ENCODE results near the gene MESP2.

Gene MESP2

DNA sequence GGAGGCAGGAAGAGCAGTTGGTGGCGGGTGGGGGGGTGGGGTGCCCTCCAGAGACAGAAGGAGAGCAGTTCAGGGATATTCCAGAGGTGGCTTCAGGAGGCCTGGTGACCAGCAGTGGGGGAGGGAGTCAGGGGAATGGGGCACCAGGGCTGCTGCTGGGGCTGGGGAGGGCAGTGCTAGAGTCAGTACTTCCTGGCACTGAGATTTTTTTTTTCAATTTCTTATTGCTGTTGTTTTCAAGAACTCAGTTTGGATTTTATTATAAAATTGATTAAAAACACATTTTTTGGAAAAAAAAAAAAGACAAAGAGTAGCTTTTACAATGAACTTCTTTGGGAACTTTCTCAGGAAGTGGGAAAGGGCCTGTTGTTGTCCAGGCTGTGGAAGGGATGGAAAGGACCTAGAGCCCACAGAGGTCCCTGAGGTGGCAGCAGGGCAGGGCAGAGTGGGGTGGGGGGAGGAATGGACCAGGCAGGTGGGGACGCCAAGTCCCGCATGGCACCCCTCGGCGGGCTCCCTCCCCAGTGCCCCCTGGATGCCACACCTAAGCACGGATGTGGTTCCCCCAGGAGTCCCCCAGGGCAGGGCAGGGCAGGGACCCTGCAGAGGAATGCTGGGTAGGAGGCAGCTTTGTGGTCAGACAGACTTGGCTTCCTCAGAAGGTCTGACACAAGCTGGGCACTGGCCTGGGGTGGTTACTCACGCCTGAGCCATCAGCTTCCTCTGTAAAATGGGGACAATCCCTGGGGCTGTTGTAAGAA, 47.0 kb downstream of the MESP2 start:
- TF ChIP-seq, protein P1, sequence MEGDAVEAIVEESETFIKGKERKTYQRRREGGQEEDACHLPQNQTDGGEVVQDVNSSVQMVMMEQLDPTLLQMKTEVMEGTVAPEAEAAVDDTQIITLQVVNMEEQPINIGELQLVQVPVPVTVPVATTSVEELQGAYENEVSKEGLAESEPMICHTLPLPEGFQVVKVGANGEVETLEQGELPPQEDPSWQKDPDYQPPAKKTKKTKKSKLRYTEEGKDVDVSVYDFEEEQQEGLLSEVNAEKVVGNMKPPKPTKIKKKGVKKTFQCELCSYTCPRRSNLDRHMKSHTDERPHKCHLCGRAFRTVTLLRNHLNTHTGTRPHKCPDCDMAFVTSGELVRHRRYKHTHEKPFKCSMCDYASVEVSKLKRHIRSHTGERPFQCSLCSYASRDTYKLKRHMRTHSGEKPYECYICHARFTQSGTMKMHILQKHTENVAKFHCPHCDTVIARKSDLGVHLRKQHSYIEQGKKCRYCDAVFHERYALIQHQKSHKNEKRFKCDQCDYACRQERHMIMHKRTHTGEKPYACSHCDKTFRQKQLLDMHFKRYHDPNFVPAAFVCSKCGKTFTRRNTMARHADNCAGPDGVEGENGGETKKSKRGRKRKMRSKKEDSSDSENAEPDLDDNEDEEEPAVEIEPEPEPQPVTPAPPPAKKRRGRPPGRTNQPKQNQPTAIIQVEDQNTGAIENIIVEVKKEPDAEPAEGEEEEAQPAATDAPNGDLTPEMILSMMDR (IDR thresholded peaks at IDR 0.05), result no peak
- no peak for TF ChIP-seq ZFX (IDR thresholded peaks at IDR 0.05; ENCODE audit: borderline replicate concordance)
- no peak overlapping the region for H3K27ac ChIP-seq

DNA sequence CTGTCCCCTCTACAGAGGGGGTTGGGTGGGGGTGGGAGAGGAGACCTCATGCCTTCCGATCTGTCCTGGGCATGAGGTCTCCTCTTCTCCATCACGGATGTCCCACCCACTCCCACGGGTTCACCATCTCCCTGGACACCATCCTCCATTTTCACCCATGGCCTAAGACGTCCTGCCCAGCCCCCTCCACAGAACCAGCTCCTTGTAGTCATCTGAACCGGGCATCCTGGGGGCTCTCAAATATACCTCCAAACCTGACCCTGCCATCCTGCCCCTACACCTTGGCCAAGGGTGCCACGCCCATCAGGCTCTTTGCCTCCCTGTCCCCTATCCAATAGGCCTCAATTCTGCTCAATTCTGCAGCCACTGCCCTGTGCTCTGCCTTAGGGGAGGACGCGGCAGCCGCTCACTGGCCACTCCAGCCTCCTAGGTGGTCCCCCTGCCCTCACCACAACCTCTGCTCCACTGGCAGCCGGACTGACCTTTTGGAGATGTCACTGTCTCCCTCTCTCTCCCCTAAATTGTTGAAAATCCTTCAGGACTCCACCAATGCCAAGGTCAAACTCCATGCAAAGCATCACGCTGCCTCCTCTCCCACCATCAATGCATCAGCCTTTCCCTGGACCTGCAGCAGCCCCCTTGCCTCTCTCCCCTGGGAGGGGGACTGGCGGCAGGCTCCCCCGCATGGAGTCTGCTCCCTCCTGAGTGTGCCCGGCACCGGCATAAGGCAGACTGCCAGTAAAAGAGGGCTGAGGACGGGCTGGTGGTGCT, 47.9 kb downstream of the MESP2 start:
- TF ChIP-seq, protein P1 (IDR thresholded peaks at IDR 0.05), result no peak
- no peak overlapping the region for H3K27ac ChIP-seq

DNA sequence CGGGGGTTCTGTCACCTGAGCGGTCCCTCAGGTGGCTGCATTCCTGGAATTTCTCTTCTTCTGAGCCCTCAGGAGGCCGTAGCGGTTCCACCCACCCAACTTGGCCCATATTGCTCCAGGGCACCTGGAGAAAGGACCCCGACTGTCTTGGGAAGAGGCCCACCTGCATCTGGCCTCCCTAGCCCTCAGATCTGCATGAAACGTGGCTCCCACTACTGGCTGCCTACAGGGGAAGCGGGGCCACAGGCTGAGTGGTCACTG, 48.4 kb downstream of the MESP2 start:
- TF ChIP-seq, protein P1 (IDR thresholded peaks at IDR 0.05), result no peak
- no peak for TF ChIP-seq ZFX (IDR thresholded peaks at IDR 0.05; ENCODE audit: borderline replicate concordance)
- H3K27ac ChIP-seq, result no peak overlapping the region

DNA sequence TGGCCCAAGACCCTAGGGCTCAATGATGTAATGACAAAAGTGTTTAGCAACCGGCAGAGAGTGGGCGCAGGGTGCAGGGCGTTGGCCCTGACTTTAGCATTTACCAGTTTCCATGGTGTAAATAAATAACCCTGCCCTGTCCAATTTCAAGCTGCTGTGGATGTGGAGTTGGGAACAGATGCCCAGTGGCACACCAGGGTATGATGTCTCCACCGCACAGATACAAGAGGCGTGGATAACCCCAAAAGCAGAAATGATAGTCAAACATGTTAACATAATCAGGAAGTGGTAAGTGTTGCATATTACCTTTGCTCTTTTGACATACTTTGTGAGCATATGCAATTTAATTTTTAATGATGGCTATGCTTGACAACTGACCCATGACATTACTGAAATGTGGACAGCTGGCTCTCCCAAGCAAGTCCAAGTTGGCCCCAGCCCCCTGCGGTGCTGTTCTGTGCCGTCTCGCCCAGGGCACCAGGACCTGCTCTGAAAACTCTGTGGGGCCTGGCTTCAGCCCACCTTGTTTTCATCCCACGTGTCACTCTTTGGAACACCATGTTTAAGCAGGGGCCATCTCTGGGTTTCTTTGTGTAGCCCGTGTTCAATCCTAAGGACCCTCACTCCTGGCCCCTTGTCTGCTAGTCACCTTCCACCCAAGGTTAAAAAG, 49.3 kb downstream of the MESP2 start:
- TF ChIP-seq, protein P1 (IDR thresholded peaks at IDR 0.05), result no peak
- no peak for TF ChIP-seq ZFX (IDR thresholded peaks at IDR 0.05; ENCODE audit: borderline replicate concordance)
- no peak overlapping the region for H3K27ac ChIP-seq

DNA sequence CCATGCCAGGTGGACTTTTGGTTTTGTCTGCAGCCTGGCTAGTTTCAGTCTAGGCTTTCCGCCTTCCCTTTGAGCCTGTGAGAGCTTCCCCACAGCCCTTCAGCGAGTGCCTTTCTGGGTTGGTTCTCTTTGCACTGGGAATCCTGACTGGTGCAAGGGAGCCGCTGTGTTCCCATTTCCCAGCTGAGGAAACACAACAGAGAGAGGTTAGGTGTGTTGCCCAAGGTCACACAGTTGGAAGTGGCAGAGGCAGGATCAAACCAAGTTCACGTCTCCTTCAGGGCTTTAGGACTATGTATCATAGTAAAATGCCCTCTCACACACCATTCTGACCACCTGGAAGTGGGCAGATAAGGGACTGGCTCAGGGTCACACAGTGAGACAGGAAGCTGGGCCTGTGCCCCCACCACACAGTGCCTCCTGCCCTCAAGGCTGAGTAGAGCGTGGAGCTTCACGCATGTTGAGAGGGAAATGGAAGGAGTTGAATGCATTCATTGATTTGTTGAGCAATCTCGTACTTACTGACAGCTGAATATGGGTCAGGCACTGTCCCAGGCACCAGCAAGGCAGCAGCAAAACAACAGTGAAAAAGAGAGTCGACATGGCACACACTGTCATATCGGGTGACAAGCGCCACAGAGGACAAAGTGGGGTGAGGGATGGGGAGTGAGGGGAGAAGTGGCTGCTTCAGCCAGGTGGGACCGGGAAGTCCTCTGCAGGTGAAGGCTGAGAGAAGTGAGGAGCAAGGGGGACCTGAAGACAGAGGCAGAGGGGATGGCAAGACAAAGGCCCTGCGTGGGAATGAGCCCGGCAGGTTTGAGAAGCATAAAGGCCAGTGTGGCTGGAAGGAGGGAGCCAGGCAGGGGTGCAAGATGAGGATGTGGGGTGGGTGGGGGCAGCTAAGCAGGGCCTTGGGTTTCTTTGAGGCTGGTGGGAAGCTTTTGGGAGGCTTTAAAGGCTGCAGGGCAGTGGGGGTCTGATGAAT, 50.8 kb downstream of the MESP2 start:
- no peak overlapping the region for H3K27ac ChIP-seq
- TF ChIP-seq ZFX (IDR thresholded peaks at IDR 0.05; ENCODE audit: borderline replicate concordance), result no peak
- TF ChIP-seq, protein P1 (IDR thresholded peaks at IDR 0.05), result no peak

DNA sequence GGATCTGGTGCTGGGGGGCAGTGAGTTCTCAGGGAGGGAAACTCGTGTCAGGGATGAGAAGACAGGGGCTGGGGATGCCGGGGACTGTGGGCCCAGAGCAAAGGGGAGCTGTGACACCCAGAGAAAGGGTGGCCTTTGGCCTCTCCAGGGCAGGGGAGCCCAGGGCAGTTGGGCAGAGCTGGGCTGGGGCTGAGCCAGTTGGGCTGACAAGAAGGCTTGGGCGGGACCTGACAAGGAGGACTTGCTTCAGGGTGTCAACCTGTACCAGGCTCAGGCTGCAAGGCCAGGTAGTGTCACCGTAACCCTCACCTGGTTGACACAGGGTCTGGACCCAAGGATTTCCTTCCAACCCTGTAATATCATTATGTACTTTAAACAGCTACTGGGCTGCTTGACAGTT, 51.7 kb downstream of the MESP2 start:
- H3K27ac ChIP-seq, result no peak overlapping the region
- TF ChIP-seq ZFX (IDR thresholded peaks at IDR 0.05; ENCODE audit: borderline replicate concordance), result no peak
- TF ChIP-seq, protein P1 (IDR thresholded peaks at IDR 0.05), result no peak

Data from 22Rv1 (cell line).